AG10803 (cell line): ENCODE results near the gene NDUFV2.
A peak's percentile ranks its signal among the peaks of the same experiment; 100 is the strongest.

Experiments
- DNase-seq: peaks from one replicate; pipeline ENCODE4 v3.0.0; 2010; ENCODE audit warnings: low read depth
- H3K4me3 ChIP-seq: 2 replicates; pipeline ENCODE4 v1.5.1; 2011; ENCODE audit warnings: mild to moderate bottlenecking, low read length, control low read depth
- CTCF ChIP-seq: conservative IDR thresholded peaks from 2 replicates; pipeline ENCODE4 v1.5.1; 2011; ENCODE audit warnings: mild to moderate bottlenecking, low read length, control low read depth, inconsistent platforms

Gene NDUFV2

GRCh38 chr18:9096685-9097084, 5.8 kb upstream of the NDUFV2 start:
- H3K4me3 ChIP-seq: no peak overlapping the region
- DNase-seq: no peak
- TF ChIP-seq CTCF: no peak

- no peak for DNase-seq
- TF ChIP-seq CTCF: no peak
- no peak overlapping the region for H3K4me3 ChIP-seq
Measured at GRCh38 chr18:9097349-9097748, 5.2 kb upstream of the NDUFV2 start.

- no peak for DNase-seq
- TF ChIP-seq CTCF: no peak
- H3K4me3 ChIP-seq: no peak overlapping the region
Measured at GRCh38 chr18:9100796-9101195, 1.7 kb upstream of the NDUFV2 start.

- DNase-seq: peak; percentile 75
- H3K4me3 ChIP-seq: peak overlapping the region; percentile 81
- no peak for TF ChIP-seq CTCF
Measured at GRCh38 chr18:9101730-9102507, 580 bp upstream of the NDUFV2 start.

GRCh38 chr18:9103376-9103873, 926 bp downstream of the NDUFV2 start:
- H3K4me3 ChIP-seq: peak overlapping the region; percentile 88
- peak; percentile 47 for DNase-seq
- TF ChIP-seq CTCF: peak; percentile 45

GRCh38 chr18:9104244-9104901, 1.9 kb downstream of the NDUFV2 start:
- TF ChIP-seq CTCF: no peak
- peak overlapping the region; percentile 88 for H3K4me3 ChIP-seq
- no peak for DNase-seq

- peak overlapping the region; percentile 88 for H3K4me3 ChIP-seq
- TF ChIP-seq CTCF: no peak
Measured at GRCh38 chr18:9105420-9105819, 2.9 kb downstream of the NDUFV2 start.

More at GRCh38 chr18:9105420-9105819, 2.9 kb downstream of the NDUFV2 start:
- DNase-seq: no peak
